HG03045 (cell line): ENCODE results near the gene SDR42E2.
A peak's percentile ranks its signal among the peaks of the same experiment; 100 is the strongest.
"Not testable (repeated sequence)": the region's sequence is repeated elsewhere in the genome, so short reads cannot be mapped to it uniquely, and the experiment has no call there.

Source experiments
- ATAC-seq: cut with Tn5 transposase; IDR thresholded peaks from one replicate; pipeline ENCODE4 v1.9.1; 2021; ENCODE audit warnings: mild to moderate bottlenecking, moderate library complexity; ENCODE audit not compliant: unreplicated experiment

Gene SDR42E2

GRCh38 chr16:22190776-22191531 is 28.6 kb downstream of the SDR42E2 start:
- peak; percentile 44 for ATAC-seq

- ATAC-seq, result no peak
Observed at GRCh38 chr16:22191532-22192260, 29.4 kb downstream of the SDR42E2 start.

DNA sequence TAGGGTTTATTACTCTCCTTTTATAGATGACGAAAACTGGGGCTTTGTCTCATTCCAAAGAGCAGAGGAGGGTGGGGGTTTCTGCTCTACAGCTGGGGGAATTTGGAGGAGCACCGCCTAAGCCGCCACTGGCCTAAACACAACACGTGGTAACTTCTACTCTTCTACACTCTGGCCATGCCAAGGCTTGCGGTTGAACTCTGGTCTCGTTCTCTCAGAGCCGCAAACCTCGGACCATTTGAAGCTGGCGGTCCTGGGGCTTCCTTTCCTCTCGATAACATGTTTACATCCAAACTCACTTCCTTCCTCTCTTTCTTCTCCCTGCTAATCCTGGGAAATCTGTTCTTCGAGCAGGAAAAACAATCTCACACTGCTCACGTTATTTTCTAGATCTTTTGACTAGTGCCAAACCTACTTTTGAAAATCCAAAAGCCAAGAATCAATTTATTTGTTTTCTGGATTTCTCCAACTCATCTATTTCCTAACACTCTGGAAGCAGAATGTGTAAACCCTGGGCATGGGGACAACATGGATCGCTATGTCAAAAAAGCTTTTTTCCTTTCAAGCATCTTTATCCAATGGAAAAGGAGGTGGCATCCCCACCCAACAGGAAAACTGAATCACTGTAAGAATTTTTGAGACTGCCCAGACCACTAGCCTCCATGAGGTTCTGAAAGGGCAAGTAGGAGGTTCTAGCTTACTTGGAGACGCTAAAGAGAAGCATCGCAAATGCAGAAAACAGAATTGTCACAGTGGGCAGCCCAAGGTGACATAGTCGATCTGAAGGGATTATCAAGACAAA is 30.2 kb downstream of the SDR42E2 start:
- ATAC-seq, result peak; percentile 21

GRCh38 chr16:22193063-22193411 is 30.7 kb downstream of the SDR42E2 start:
- no peak for ATAC-seq

DNA sequence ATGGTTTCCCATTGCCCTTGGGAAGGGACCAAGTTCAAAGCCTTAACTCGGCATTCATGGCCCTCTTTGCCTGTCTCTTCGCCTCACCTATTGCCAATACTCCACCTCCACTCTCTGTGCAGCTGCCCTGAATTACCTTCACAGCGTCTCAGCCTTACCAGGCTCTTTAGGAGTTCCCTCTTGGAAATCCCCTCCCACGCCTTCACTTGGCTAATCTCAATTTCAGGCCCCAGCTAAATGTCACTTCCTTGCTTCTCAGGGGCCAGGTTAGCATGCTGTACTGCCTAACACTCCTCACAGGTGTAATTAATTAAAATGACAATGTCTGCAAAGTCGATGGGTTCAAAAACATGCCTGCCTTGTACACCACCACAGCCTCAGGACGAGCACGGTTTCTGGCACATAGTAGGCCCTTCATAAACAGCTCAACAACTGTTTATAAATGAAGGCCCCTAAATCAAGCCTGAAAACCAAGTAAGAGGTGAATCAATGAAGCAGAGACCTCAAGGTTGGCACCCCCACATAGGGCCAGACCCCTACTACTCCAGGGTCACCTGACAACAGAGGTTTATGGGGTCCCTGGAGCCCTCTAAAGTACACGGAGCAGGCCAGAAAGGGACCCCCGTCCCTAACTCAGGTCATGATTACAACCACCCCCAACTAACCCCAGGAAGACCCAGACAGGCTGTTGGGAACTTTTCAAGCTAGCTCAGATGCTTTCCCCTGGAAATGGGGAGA is 32.6 kb downstream of the SDR42E2 start:
- ATAC-seq, result no peak

GRCh38 chr16:22195445-22195694 is 33.1 kb downstream of the SDR42E2 start:
- no peak for ATAC-seq

DNA sequence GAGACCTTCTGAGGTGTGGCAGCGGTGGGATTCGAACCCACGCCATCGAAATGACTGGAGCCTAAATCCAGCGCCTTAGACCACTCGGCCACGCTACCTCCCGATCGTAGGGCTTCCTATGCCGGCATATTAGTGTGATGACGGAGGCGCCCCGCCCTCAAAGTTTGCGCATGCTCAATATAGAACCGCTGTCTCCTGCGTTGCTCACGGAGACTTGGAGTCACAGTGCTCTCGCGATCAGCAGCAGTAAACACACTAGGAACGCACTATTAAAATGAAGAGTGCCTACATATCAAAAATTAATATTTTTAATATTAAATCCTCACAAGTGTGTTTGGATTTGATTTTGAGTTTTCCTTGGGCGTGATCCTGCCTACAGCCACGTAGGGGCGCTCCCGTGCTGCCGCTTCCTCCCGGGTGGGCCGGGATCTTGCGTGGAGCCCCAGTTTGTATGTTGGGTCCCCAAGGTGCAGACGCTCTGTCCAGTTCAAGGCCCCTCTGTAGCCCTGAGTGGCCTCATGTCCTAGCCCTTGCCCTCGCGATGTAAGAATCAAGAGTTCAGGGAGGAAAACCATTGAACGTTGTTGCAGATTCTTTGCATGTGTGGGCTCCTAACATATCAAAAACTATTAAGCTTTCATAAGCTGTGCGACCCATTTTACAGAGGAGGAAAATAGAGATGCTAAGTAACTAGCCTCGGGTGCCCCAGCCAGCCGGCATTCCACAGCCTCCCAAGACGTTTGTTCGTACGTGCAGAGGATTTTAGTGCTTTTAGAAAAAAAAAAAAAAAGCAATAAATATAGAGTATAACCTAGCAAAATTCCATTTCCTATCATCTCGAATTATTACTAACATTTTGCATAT is 33.6 kb downstream of the SDR42E2 start:
- peak; percentile 27 for ATAC-seq

- not testable (repeated sequence) for ATAC-seq
Observed at GRCh38 chr16:22196559-22197168, 34.4 kb downstream of the SDR42E2 start.

GRCh38 chr16:22198547-22199293 is 36.4 kb downstream of the SDR42E2 start:
- ATAC-seq, result no peak

DNA sequence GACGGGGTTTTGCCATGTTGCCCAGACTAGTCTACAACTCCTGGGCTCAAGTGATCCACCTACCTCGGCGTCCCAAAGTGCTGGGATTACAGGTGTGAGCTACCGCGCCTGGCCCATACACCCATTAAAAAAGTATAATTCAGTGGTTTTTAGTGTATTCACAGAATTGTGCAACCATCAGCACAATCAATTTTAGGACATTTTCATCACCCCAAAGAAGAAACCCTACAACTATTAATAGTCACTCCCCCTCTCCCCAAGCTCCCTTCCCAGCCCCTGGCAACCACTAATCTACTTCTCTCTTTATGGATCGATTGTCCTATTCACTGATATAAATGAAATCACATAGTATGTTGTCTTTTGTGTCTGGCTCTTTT is 39.9 kb downstream of the SDR42E2 start:
- no peak for ATAC-seq

DNA sequence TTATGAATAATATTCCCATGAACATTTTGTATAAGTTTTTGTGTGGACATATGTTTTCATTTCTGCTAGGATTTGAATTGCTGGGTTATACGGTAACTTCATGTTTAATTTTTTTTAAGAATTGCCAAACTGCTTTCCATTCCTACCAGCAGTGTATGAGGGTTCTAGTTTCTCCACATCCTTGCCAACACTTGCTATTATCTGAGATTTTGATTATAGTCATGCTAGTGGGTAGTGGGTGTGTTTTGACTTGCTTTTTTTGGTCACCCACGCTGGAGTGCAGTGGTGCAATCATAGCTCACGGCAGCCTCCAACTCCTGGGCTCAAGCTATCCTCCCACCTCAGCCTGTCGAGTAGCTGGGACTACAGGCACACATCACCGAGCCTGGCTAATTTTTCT is 40.8 kb downstream of the SDR42E2 start:
- no peak for ATAC-seq

DNA sequence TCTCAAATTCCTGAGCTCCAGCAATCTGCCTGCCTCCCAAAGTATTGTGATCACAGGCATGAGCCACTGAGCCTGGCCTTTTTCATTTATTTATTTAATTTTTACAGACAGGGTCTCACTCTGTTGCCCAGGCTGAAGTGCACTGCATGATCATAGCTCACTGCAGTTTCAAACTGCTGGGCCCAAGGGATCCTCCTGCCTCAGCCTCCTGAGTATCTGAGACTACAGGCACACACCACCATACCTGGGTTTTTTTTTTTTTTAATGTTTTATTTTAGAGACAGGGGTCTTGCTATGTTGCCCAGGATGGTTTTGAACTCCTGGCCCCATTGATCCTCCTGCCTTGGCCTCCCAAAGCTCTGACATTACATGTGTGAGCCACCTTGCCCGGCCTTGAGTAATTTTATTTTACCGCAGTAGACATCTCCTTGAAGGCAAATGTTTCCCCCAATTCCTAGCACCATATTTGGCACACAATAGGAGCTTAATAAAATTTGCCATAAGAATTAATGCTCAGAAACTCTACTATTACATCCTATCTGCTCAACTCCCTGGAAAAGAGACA is 41.9 kb downstream of the SDR42E2 start:
- ATAC-seq, result no peak

DNA sequence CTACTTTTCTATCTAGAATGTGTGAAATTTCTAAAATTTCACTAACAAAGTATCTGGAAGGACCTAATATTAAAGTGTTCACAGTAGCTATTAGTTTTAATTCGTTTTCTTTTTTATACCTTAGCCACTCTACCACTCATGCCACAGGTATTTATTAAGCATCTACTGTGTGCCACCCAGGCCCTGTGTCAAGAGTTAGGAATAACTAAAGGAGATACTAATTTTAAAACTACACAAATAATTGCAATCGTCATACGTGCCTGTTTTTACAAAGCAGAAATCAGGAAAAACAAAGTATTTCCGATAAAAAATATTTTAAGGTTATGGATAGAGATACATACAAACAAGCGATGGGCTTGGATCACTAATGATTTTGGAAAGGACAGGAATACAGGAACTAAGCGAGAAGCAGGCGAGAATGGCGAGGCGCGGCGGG is 43.3 kb downstream of the SDR42E2 start:
- ATAC-seq, result no peak

DNA sequence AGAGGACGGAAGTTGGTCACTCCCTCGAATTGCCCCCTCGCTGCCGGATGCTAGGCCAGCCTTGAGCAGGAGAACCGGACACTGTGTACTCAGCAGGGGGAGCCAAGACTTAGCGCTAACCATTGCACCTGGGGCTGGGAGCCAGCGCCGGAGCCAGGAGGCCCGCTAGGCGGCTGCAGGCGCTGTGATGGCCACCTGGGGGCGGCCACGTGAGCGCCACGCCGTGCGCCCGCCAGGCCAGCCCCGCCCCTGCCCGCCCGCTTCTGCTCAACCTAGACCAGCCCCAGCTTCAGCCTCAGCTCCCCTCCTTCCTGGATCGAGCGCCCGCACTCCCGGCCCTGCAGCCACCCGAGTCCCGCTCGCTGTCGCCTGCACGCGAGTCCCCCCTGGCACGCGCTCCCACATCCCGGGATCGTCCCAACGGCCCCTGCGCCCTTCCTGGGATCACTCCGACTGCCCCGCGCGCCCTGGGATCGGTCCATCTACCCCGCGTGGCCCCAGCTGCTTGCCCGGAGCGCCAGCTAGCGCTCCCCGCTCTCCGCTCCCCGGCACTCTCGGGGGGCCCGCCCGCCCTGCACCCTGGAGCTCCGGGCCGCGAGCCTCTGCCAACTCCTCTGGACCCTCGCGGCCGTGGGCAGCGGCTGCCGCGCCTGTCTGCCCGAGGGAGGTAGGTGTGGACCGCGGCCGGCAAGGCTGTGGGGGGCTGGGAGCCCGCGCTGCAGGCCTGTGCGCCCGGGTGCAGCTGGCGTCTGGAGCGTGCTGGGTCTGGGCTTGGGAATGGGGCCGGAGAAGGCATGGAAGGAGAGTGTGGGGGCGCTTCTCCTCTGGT is 43.9 kb downstream of the SDR42E2 start, which contains the start of gene EEF2K:
Gene EEF2K, plus strand, starts transcription at position 266 of the 829 bp plus-strand sequence. CDS start 19,452 bp downstream, outside the sequence.
- ATAC-seq, result peak; percentile 80

GRCh38 chr16:22206842-22207714 is 44.8 kb downstream of the SDR42E2 start:
- ATAC-seq, result peak; percentile 45

DNA sequence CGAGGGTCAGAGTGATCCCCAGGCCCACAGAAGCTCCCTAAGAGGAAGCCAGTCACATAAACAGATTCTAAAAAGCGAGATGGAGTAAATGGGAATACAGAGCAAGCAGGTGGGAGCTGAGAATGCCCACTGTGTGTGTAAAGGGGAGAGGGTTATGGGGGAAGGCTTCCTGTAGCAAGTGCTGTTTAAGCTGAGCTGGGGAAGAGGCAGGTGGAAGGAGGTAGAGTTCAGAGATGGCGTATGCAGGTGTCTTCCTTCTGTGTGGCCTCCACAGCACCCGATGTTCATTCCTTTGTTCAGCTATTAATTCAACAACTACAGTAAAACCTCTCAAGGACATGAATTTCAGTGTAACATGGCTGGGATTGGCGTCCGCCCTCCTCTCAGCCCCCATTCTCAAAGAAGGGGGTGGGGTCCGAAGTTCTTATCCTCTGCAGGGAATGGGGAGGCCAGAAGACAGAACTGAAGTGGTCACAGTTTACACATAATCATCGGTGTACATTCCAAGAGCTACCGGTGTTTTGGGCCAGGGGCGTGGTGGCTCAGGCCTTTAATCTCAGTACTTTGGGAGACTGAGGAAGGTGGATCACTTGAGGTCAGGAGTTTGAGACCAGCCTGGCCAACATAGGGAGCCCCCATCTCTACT is 45.5 kb downstream of the SDR42E2 start:
- ATAC-seq, result no peak
